Hepatocyte (in vitro differentiated cells): ENCODE results near the gene MAPK8IP2. TPM values are rescaled to one million over a fixed set of nuclear protein-coding genes. Genes with fewer than 3 reads are reported as not detected.

ENCODE experiments used
- DNase-seq: peaks from one replicate; pipeline ENCODE4 v3.0.0-alpha.2; 2016; ENCODE audit warnings: low spot score
- H2AFZ ChIP-seq: fragments of 200-600 bp; sonication (generic); 2 replicates; pipeline ENCODE4 v1.6.0; 2016; ENCODE audit warnings: antibody characterized with exemption, mild to moderate bottlenecking
- H3K27ac ChIP-seq: fragments of 200-600 bp; sonication (generic); 2 replicates; pipeline ENCODE4 v1.5.1; 2016; ENCODE audit warnings: mild to moderate bottlenecking
- H3K27me3 ChIP-seq: fragments of 200-600 bp; sonication (generic); 2 replicates; pipeline ENCODE4 v1.6.1; 2016
- H3K36me3 ChIP-seq: fragments of 200-600 bp; sonication (generic); replicated peaks from 2 replicates; pipeline ENCODE4 v1.5.1; 2016; ENCODE audit warnings: low read depth; ENCODE audit not compliant: insufficient read depth
- H3K4me1 ChIP-seq: fragments of 200-600 bp; sonication (generic); 2 replicates; pipeline ENCODE4 v1.5.1; 2016; ENCODE audit warnings: mild to moderate bottlenecking, moderate library complexity; ENCODE audit not compliant: insufficient read depth
- H3K4me2 ChIP-seq: fragments of 200-600 bp; sonication (generic); 2 replicates; pipeline ENCODE4 v1.6.0; 2016
- H3K4me3 ChIP-seq: fragments of 200-600 bp; sonication (generic); 2 replicates; pipeline ENCODE4 v1.5.1; 2016; ENCODE audit warnings: mild to moderate bottlenecking
- H3K79me2 ChIP-seq: fragments of 200-600 bp; sonication (generic); 2 replicates; pipeline ENCODE4 v1.6.0; 2017; ENCODE audit warnings: mild to moderate bottlenecking
- H3K9me2 ChIP-seq: fragments of 200-600 bp; sonication (generic); replicated peaks from 2 replicates; pipeline ENCODE4 v1.6.0; 2017; ENCODE audit warnings: mild to moderate bottlenecking; ENCODE audit not compliant: insufficient read depth
- H3K9me3 ChIP-seq: fragments of 200-600 bp; sonication (generic); 2 replicates; pipeline ENCODE4 v1.5.1; 2016; ENCODE audit warnings: low read depth, mild to moderate bottlenecking
- H4K20me1 ChIP-seq: fragments of 200-600 bp; sonication (generic); 2 replicates; pipeline ENCODE4 v1.6.0; 2016; ENCODE audit warnings: mild to moderate bottlenecking; ENCODE audit not compliant: insufficient read depth, poor library complexity, severe bottlenecking
- EZH2 ChIP-seq: fragments of 200-600 bp; sonication (generic); IDR thresholded peaks from 2 replicates; pipeline ENCODE4 v1.6.1; 2016; ENCODE audit warnings: antibody characterized with exemption, mild to moderate bottlenecking, borderline replicate concordance
- EZH2phosphoT487 ChIP-seq: fragments of 200-600 bp; sonication (generic); IDR thresholded peaks from one replicate; pipeline ENCODE4 v1.6.1; 2018; ENCODE audit warnings: antibody characterized with exemption, mild to moderate bottlenecking, low read depth, moderate library complexity; ENCODE audit not compliant: unreplicated experiment, severe bottlenecking
- WGBS: methylation state at CpG from one replicate; pipeline ENCODE4 v1.1.6; 2016; ENCODE audit warnings: low lambda C conversion rate; ENCODE audit errors: missing lambda C conversion rate; 5-methylcytosine and 5-hydroxymethylcytosine counted together
- polyA plus RNA-seq: library from polyadenylated mRNA; unstranded; fragments of >200 nt; fragmentation: Nextera tagmentation; extraction: Ambion mirVana; gene quantifications from 2 replicates; pipeline ENCODE4 v1.2.1, GENCODE V29; 2016
- total RNA-seq: library from RNA; depleted of rRNA; stranded (reverse); fragments of >200 nt; gene quantifications from 2 replicates; pipeline ENCODE4 v1.2.3, GENCODE V29; 2014
- TF ChIP-seq, protein P1 (sequence below): fragments of 200-600 bp; sonication (generic); IDR thresholded peaks from 2 replicates; pipeline ENCODE4 v1.5.1; 2016; ENCODE audit warnings: antibody characterized with exemption, mild to moderate bottlenecking; ENCODE audit not compliant: poor library complexity

The MAPK8IP2 gene
- total and polyA plus RNA-seq, 2 experiments from 2014 or later: 1.6 to 4.0 TPM

DNA sequence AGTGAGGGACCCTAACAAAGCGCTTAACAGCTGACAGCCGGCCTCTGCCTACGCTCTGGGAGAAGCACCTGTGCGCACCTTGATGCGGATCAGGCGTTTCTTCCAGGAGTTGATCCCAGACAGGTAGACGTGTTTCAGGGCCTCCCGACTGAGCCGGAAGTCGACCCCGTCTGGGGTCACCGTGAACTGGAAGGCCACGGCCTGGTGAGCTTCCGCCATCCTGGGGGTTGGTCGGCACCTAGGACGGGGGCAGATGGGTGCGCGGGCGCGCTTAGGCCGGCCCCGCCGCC lies 23.0 kb upstream of the MAPK8IP2 start:
- no peak for DNase-seq
- H3K4me3 ChIP-seq: no peak overlapping the region
- H3K4me2 ChIP-seq: no peak overlapping the region
- no peak overlapping the region for H3K27ac ChIP-seq
- peaks cover 3% of the 10 kb centered on the region for H4K20me1 ChIP-seq
- peaks cover 7% of the 10 kb centered on the region for H3K4me1 ChIP-seq
- no peaks in the 10 kb centered on the region for H3K9me3 ChIP-seq
- no peaks in the 10 kb centered on the region for H3K9me2 ChIP-seq
- TF ChIP-seq EZH2phosphoT487 (no peak), EZH2 (no peak)
- 97% methylated on average over 19 of the region's 23 CpGs for WGBS
- H3K36me3 ChIP-seq: no peaks in the 10 kb centered on the region
- no peak overlapping the region for H2AFZ ChIP-seq
- H3K27me3 ChIP-seq: no peaks in the 10 kb centered on the region
- peaks cover 14% of the 10 kb centered on the region for H3K79me2 ChIP-seq

DNA sequence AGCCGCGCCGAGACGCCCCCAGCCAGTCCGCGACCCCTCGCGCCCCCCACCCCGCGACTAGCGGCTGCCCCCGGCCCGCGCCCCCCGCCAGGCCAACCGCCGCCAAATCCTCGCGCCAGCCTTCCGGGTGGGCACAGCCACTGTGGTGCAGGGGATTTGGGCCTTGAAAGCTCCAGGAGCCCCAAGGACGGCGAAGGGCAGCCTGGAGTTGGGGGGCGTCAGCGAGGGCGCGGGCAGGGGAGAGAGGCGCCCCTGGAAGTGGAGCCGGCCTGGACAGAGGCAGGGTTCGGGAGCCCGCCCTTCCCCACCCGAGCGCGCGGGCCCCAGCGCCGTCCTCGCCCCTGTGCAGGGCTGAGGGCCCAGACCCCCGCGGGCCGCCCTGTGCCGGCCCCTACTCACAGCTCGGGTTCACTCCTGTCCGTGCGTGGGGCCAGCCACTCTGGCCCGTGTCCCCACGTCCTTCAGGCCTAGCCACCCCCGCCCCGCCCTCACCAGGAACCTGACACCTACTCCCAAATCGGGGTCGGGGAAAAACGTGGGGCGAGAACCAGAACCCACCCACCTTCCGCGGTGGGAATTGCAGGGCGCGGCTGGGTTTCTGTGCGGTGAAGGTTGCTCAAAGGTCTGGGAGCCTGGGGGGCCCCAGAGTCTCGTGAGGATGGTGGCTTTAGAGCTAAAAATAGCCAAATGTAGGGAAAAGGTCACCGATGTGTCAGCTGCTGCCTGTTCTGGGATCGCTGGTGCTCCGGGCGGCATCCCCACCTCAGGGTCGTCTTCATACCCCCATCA lies 22.4 kb upstream of the MAPK8IP2 start, which contains the start of gene CPT1B:
Gene CPT1B (minus strand): TSS at position 441 of the 789 bp plus-strand sequence. CDS start 512 bp downstream, outside the sequence.
- TF ChIP-seq EZH2: no peak
- no peak for TF ChIP-seq EZH2phosphoT487
- TF ChIP-seq, protein P1, sequence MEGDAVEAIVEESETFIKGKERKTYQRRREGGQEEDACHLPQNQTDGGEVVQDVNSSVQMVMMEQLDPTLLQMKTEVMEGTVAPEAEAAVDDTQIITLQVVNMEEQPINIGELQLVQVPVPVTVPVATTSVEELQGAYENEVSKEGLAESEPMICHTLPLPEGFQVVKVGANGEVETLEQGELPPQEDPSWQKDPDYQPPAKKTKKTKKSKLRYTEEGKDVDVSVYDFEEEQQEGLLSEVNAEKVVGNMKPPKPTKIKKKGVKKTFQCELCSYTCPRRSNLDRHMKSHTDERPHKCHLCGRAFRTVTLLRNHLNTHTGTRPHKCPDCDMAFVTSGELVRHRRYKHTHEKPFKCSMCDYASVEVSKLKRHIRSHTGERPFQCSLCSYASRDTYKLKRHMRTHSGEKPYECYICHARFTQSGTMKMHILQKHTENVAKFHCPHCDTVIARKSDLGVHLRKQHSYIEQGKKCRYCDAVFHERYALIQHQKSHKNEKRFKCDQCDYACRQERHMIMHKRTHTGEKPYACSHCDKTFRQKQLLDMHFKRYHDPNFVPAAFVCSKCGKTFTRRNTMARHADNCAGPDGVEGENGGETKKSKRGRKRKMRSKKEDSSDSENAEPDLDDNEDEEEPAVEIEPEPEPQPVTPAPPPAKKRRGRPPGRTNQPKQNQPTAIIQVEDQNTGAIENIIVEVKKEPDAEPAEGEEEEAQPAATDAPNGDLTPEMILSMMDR: no peak
- H3K4me3 ChIP-seq: no peak within 1 kb of the TSS
- no peaks in the 10 kb centered on the region for H3K9me3 ChIP-seq
- peaks cover 7% of the 10 kb centered on the region for H3K4me1 ChIP-seq
- H3K27ac ChIP-seq: no peak within 1 kb of the TSS
- no peak within 1 kb of the TSS for H2AFZ ChIP-seq
- H4K20me1 ChIP-seq: peaks cover 3% of the 10 kb centered on the region
- no peaks in the 10 kb centered on the region for H3K9me2 ChIP-seq
- 90% methylated on average over 30 of the region's 63 CpGs for WGBS
- H3K27me3 ChIP-seq: no peaks in the 10 kb centered on the region
- H3K36me3 ChIP-seq: no peaks in the 10 kb centered on the region
- H3K4me2 ChIP-seq: no peak within 1 kb of the TSS
- no peak for DNase-seq
- H3K79me2 ChIP-seq: peaks cover 14% of the 10 kb centered on the region

DNA sequence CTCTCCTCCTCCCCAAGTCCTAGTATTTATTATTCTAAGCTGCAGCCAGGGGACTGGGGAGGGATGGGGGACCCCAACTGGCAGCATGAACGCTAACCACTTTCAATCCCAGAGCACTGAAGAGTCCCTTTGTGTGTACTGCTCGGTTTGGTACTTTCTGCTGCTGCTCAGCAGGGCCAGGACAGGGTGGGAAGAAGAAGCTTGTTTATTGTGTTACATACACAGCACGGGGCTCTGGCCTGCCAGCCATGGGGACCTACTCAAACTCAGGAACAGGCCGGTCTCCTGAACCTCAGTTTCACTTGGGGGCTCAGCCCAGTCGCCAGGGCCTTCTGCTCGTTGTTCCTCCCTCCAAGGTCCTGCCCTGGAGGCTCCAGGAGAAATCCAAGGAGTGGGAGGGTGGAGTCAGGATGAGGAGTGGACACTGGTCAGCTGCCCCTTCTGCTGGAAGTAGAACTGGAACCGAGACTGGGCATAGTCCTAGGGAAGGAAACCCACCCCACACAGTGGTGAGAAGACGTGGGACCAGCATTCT lies 21.8 kb upstream of the MAPK8IP2 start:
- Histone ChIP-seq H3K9me3 (no peaks in the 10 kb centered on the region), H3K79me2 (peaks cover 18% of the 10 kb centered on the region), H2AFZ (no peak overlapping the region), H4K20me1 (peaks cover 3% of the 10 kb centered on the region), H3K4me3 (no peak overlapping the region), H3K36me3 (no peaks in the 10 kb centered on the region), H3K4me2 (no peak overlapping the region), H3K4me1 (peaks cover 11% of the 10 kb centered on the region), H3K27ac (no peak overlapping the region), H3K27me3 (no peaks in the 10 kb centered on the region), H3K9me2 (no peaks in the 10 kb centered on the region)
- 97% methylated on average over 8 of the region's 8 CpGs for WGBS
- no peak for TF ChIP-seq EZH2
- no peak for TF ChIP-seq EZH2phosphoT487
- TF ChIP-seq, protein P1: no peak
- DNase-seq: no peak

DNA sequence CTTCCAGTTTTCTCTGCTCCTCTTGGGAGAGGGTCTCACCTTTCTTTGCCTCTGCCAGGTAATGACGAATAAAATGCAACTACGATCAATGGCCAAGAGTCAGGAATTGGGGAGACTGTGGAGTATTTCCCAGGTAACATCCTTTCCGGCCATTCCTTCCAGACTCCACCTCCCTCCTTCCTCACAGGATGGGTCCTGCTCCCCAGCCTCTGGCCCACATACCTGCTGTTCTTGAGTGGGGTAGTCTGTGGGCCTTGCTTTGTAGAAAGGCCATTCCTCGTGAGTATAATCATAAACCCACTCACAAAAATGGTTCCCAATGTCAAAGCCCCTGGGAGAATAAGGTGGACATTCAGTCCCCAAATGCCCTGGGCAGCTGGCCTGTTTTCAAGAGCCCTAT lies 20.8 kb upstream of the MAPK8IP2 start:
- Histone ChIP-seq H2AFZ (no peak overlapping the region), H3K9me2 (no peaks in the 10 kb centered on the region), H3K9me3 (no peaks in the 10 kb centered on the region), H3K4me1 (peaks cover 13% of the 10 kb centered on the region), H3K27me3 (no peaks in the 10 kb centered on the region), H3K4me3 (no peak overlapping the region), H3K36me3 (no peaks in the 10 kb centered on the region), H3K27ac (no peak overlapping the region), H3K4me2 (no peak overlapping the region), H3K79me2 (peaks cover 18% of the 10 kb centered on the region), H4K20me1 (peaks cover 3% of the 10 kb centered on the region)
- no peak for DNase-seq
- TF ChIP-seq, protein P1: no peak
- no peak for TF ChIP-seq EZH2
- no peak for TF ChIP-seq EZH2phosphoT487
- WGBS: 98% methylated on average over 4 of the region's 4 CpGs
